HUES64 (cell line): ENCODE measurements around the gene CACNA2D3.

Source experiments
- H3K27ac ChIP-seq: 2 replicates; pipeline ENCODE4 v1.7.0; 2013; ENCODE audit warnings: low read depth, low read length, inconsistent platforms
- H3K27me3 ChIP-seq: 2 replicates; pipeline ENCODE4 v1.6.1; 2013; ENCODE audit warnings: mild to moderate bottlenecking, low read length; ENCODE audit not compliant: insufficient read depth
- H3K36me3 ChIP-seq: 2 replicates; pipeline ENCODE4 v1.6.1; 2013; ENCODE audit warnings: mild to moderate bottlenecking, low read length; ENCODE audit not compliant: insufficient read depth
- H3K4me1 ChIP-seq: 2 replicates; pipeline ENCODE4 v1.6.1; 2013; ENCODE audit warnings: mild to moderate bottlenecking, low read length, moderate library complexity; ENCODE audit not compliant: insufficient read depth
- H3K4me3 ChIP-seq: 2 replicates; pipeline ENCODE4 v1.5.1; 2013; ENCODE audit warnings: mild to moderate bottlenecking, low read length, moderate library complexity
- H3K9ac ChIP-seq: 2 replicates; pipeline ENCODE4 v1.6.1; 2013; ENCODE audit warnings: mild to moderate bottlenecking, low read depth, low read length
- H3K9me3 ChIP-seq: 2 replicates; pipeline ENCODE4 v1.6.1; 2013; ENCODE audit warnings: low read depth, low read length; ENCODE audit not compliant: insufficient read depth
- WGBS: fragments of 150-250, 120-280 bp; methylation state at CpG from one replicate; pipeline ENCODE4 v1.1.7; 2013; ENCODE audit warnings: missing lambda C conversion rate; 5-methylcytosine and 5-hydroxymethylcytosine counted together

The CACNA2D3 gene

GRCh38 chr3:54746722-54747121 lies 624.4 kb downstream of the CACNA2D3 start:
- WGBS, result 94% methylated on average over 1 of the region's 1 CpG
- Histone ChIP-seq H3K4me3 (no peak overlapping the region), H3K27me3 (no peaks in the 10 kb centered on the region), H3K4me1 (no peaks in the 10 kb centered on the region), H3K9ac (no peak overlapping the region), H3K27ac (no peak overlapping the region), H3K9me3 (no peaks in the 10 kb centered on the region), H3K36me3 (no peaks in the 10 kb centered on the region)

- Histone ChIP-seq H3K4me3 (no peak overlapping the region), H3K9me3 (no peaks in the 10 kb centered on the region), H3K36me3 (no peaks in the 10 kb centered on the region), H3K9ac (no peak overlapping the region), H3K27me3 (no peaks in the 10 kb centered on the region), H3K4me1 (no peaks in the 10 kb centered on the region), H3K27ac (no peak overlapping the region)
Measured at GRCh38 chr3:54755756-54756155, 633.4 kb downstream of the CACNA2D3 start.

DNA sequence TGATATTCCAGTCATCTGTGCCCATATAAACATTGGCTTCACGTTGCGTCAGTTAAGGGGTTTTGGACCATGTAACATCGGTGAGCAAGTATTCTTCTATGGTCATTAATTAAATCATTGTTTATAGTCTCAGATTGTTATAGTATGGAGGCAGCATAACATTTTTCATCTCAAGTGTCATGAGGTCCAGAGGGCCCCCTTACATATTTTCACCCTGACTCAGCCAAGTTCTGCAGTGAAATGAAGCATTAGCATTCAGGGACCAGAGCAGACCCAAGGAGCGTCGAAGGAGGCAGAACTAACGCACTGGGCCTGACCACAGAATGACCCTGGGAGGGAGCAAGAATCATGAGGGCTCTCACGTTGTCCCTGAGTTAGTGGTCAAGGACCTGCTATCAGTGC lies 634.0 kb downstream of the CACNA2D3 start:
- 92% methylated on average over 6 of the region's 7 CpGs for WGBS
- H3K4me3 ChIP-seq, result no peak overlapping the region
- no peak overlapping the region for H3K27ac ChIP-seq
- H3K4me1 ChIP-seq, result no peaks in the 10 kb centered on the region
- H3K27me3 ChIP-seq, result no peaks in the 10 kb centered on the region
- H3K9ac ChIP-seq, result no peak overlapping the region
- H3K36me3 ChIP-seq, result no peaks in the 10 kb centered on the region
- no peaks in the 10 kb centered on the region for H3K9me3 ChIP-seq

DNA sequence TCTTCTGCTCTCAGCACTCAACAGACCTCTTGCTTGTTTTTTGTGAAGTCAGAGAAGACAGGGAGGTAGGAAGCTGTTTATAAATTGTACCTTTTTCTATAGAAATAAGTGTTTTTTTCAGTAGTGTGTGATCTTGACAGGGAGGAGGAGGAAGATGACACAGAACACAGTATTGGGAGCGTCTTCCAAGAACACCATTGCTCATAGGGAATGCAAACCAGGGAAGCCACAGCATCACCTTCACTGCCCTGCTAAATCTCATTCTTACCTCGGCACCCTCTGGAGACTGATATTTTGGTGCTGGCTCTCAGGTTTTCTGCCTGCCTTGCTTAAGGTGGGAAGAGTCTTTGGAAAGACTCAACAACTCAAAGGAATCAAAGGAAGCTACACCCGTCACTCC lies 636.1 kb downstream of the CACNA2D3 start:
- no peak overlapping the region for H3K9ac ChIP-seq
- WGBS, result 100% methylated on average over 3 of the region's 3 CpGs
- H3K4me1 ChIP-seq, result no peaks in the 10 kb centered on the region
- H3K27me3 ChIP-seq, result no peaks in the 10 kb centered on the region
- no peak overlapping the region for H3K27ac ChIP-seq
- no peaks in the 10 kb centered on the region for H3K36me3 ChIP-seq
- H3K4me3 ChIP-seq, result no peak overlapping the region
- no peaks in the 10 kb centered on the region for H3K9me3 ChIP-seq

- no peak overlapping the region for H3K9ac ChIP-seq
- H3K4me3 ChIP-seq, result no peak overlapping the region
- WGBS, result 64% methylated on average over 2 of the region's 2 CpGs
- no peaks in the 10 kb centered on the region for H3K36me3 ChIP-seq
- H3K4me1 ChIP-seq, result no peaks in the 10 kb centered on the region
- H3K27me3 ChIP-seq, result no peaks in the 10 kb centered on the region
- H3K27ac ChIP-seq, result no peak overlapping the region
- H3K9me3 ChIP-seq, result no peaks in the 10 kb centered on the region
Measured at GRCh38 chr3:54759166-54759565, 636.8 kb downstream of the CACNA2D3 start.

GRCh38 chr3:54760201-54760600 lies 637.8 kb downstream of the CACNA2D3 start:
- Histone ChIP-seq H3K9me3 (no peaks in the 10 kb centered on the region), H3K4me1 (no peaks in the 10 kb centered on the region), H3K27me3 (no peaks in the 10 kb centered on the region), H3K27ac (no peak overlapping the region), H3K4me3 (no peak overlapping the region), H3K36me3 (no peaks in the 10 kb centered on the region), H3K9ac (no peak overlapping the region)
- 91% methylated on average over 2 of the region's 2 CpGs for WGBS

GRCh38 chr3:54761637-54762036 lies 639.3 kb downstream of the CACNA2D3 start:
- Histone ChIP-seq H3K36me3 (no peaks in the 10 kb centered on the region), H3K4me1 (no peaks in the 10 kb centered on the region), H3K27ac (no peak overlapping the region), H3K9ac (no peak overlapping the region), H3K4me3 (no peak overlapping the region), H3K9me3 (no peaks in the 10 kb centered on the region), H3K27me3 (no peaks in the 10 kb centered on the region)
- WGBS, result 100% methylated on average over 1 of the region's 1 CpG

- no peaks in the 10 kb centered on the region for H3K36me3 ChIP-seq
- no peak overlapping the region for H3K27ac ChIP-seq
Measured at GRCh38 chr3:54764911-54765310, 642.6 kb downstream of the CACNA2D3 start.

GRCh38 chr3:54771050-54771449 lies 648.7 kb downstream of the CACNA2D3 start:
- 84% methylated on average over 2 of the region's 2 CpGs for WGBS
- no peak overlapping the region for H3K4me3 ChIP-seq
- H3K9me3 ChIP-seq, result no peaks in the 10 kb centered on the region
- H3K27me3 ChIP-seq, result no peaks in the 10 kb centered on the region
- no peaks in the 10 kb centered on the region for H3K36me3 ChIP-seq
- H3K4me1 ChIP-seq, result peaks cover 15% of the 10 kb centered on the region
- no peak overlapping the region for H3K27ac ChIP-seq
- H3K9ac ChIP-seq, result no peak overlapping the region

More at GRCh38 chr3:54764911-54765310, 642.6 kb downstream of the CACNA2D3 start:
- Histone ChIP-seq H3K4me3 (no peak overlapping the region), H3K4me1 (no peaks in the 10 kb centered on the region), H3K9me3 (no peaks in the 10 kb centered on the region), H3K27me3 (no peaks in the 10 kb centered on the region), H3K9ac (no peak overlapping the region)

DNA sequence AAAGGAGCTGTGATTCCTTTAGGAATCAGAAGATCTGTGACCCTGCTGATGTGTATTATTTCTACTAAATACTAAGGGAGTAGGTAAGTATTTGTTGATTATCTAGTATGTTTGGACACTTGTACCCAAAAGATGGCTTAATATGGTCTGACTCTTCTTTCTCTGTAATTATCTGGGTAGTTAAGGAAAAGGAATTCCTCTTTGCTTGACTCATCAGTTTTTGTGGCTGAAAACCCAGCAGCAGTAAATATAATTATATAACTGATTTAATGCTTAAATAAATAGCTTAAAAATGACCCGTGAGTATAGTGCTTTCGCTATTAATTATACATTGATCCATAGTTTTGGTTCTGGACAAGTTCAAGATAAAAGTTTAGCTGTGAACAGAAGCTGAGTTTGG lies 649.7 kb downstream of the CACNA2D3 start:
- no peaks in the 10 kb centered on the region for H3K36me3 ChIP-seq
- H3K9ac ChIP-seq, result no peak overlapping the region
- H3K27me3 ChIP-seq, result no peaks in the 10 kb centered on the region
- no peak overlapping the region for H3K4me3 ChIP-seq
- H3K9me3 ChIP-seq, result no peaks in the 10 kb centered on the region
- peaks cover 15% of the 10 kb centered on the region for H3K4me1 ChIP-seq
- 96% methylated on average over 2 of the region's 2 CpGs for WGBS
- no peak overlapping the region for H3K27ac ChIP-seq

DNA sequence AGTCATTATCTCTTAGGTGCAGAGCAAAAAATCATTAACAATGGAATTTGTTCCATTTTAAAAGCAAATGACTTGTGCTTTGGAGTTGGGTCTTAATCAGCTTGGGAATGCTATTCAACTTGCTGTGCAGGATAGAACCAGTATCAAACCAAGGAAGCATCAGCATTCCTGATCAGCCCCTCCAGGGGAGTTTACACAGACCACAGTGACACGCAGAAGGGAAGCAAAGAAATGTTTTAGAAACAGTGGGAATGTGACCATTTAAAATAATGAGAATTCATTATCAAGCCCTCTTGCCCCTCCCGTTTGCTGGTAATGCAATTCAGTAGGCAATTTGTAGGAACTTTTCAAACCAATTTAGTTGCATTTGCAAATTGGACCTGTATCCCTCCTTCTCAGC lies 650.4 kb downstream of the CACNA2D3 start:
- H3K9ac ChIP-seq, result no peak overlapping the region
- no peaks in the 10 kb centered on the region for H3K9me3 ChIP-seq
- H3K4me3 ChIP-seq, result no peak overlapping the region
- WGBS, result 70% methylated on average over 2 of the region's 2 CpGs
- no peaks in the 10 kb centered on the region for H3K27me3 ChIP-seq
- peaks cover 15% of the 10 kb centered on the region for H3K4me1 ChIP-seq
- no peak overlapping the region for H3K27ac ChIP-seq
- H3K36me3 ChIP-seq, result no peaks in the 10 kb centered on the region

GRCh38 chr3:54773271-54773670 lies 650.9 kb downstream of the CACNA2D3 start:
- no peaks in the 10 kb centered on the region for H3K36me3 ChIP-seq
- H3K27ac ChIP-seq, result no peak overlapping the region; the same call in 1 of the 2 replicates
- H3K4me1 ChIP-seq, result peaks cover 15% of the 10 kb centered on the region
- WGBS, result 82% methylated on average over 4 of the region's 4 CpGs
- no peaks in the 10 kb centered on the region for H3K27me3 ChIP-seq
- H3K9ac ChIP-seq, result no peak overlapping the region
- no peak overlapping the region for H3K4me3 ChIP-seq
- no peaks in the 10 kb centered on the region for H3K9me3 ChIP-seq
